Measurements from ENCODE around the gene TIMM13. TPM values are rescaled to one million over a fixed set of nuclear protein-coding genes. Genes with fewer than 3 reads are reported as not detected.

TIMM13 gene
- total and polyA plus RNA-seq, 2 of the 8 experiments (the other 6 are each of a cell fraction or from before 2014, with no cell fraction given), result 270 to 275 TPM

GRCh38 chr19:2417881-2418406 is 9.4 kb downstream of the TIMM13 start:
- Histone ChIP-seq H4K8ac (ENCODE audit: extremely low read depth, insufficient read depth, low read length) (no peak overlapping the region), H4K5ac (ENCODE audit: insufficient read length, low read depth, low read length) (no peak overlapping the region), H2AFZ (ENCODE audit: low read length) (no peak overlapping the region), H2BK120ac (replicated peaks; ENCODE audit: low read depth, low read length) (no peak overlapping the region), H3K18ac (ENCODE audit: extremely low read depth, low read length) (no peak overlapping the region), H3K4me2 (ENCODE audit: insufficient read depth in 1 of 2, low read depth in 2 of 2, low read length in 2 of 2) (no peak overlapping the region), H2BK5ac (ENCODE audit: low read depth, low read length) (no peak overlapping the region), H3K56ac (replicated peaks; ENCODE audit: insufficient read length, low read depth, low read length) (no peak overlapping the region), H3K79me2 (ENCODE audit: control insufficient read depth in 1 of 2, insufficient read depth in 2 of 2, low read length in 2 of 2) (no peaks in the 10 kb centered on the region), H3K79me1 (ENCODE audit: low read depth, low read length) (no peaks in the 10 kb centered on the region), H3K4me1 (replicated peaks in 1 of 4; ENCODE audit: control insufficient read depth in 3 of 4, insufficient read depth in 4 of 4, low read length in 3 of 4) (peaks cover 0 to 4% (median 0%) of the 10 kb centered on the region in 4 experiments; a peak in 2 of 7 replicates), H3K36me3 (ENCODE audit: control insufficient read depth in 2 of 4, insufficient read depth in 4 of 4, low read length in 3 of 4) (no peaks in the 10 kb centered on the region; a peak in 2 of 8 replicates), H3K4ac (replicated peaks; ENCODE audit: insufficient read length, low read depth, low read length) (no peak overlapping the region), H3K9me3 (ENCODE audit: insufficient read depth in 2 of 2, low read depth in 1 of 2, low read length in 1 of 2) (no peaks in the 10 kb centered on the region), H3K27ac (ENCODE audit: low read depth, low read length) (no peak overlapping the region), H3K9ac (replicated peaks in 1 of 4; ENCODE audit: extremely low read depth in 1 of 4, low read depth in 3 of 4, low read length in 3 of 4) (no peak overlapping the region), H2AK5ac (ENCODE audit: low read depth, low read length) (no peak overlapping the region), H2BK20ac (ENCODE audit: low read length) (no peak overlapping the region), H3K4me3 (ENCODE audit: extremely low read depth in 1 of 4, insufficient read depth in 2 of 4, low read depth in 3 of 4, low read length in 4 of 4) (no peak overlapping the region), H4K20me1 (replicated peaks in 1 of 2; ENCODE audit: control insufficient read depth in 1 of 2, insufficient read depth in 2 of 2, low read length in 2 of 2) (peaks cover 0 to 3% of the 10 kb centered on the region in 2 experiments), H3K23ac (ENCODE audit: insufficient read length) (no peak overlapping the region), H3K23me2 (ENCODE audit: low read depth, low read length) (no peaks in the 10 kb centered on the region), H2BK12ac (ENCODE audit: low read depth, low read length) (no peak overlapping the region), H3K27me3 (replicated peaks in 1 of 4; ENCODE audit: control insufficient read depth in 3 of 4, extremely low read depth in 1 of 4, insufficient read depth in 3 of 4, low read length in 3 of 4) (no peaks in the 10 kb centered on the region), H4K91ac (replicated peaks; ENCODE audit: insufficient read length, low read length) (no peak overlapping the region), H3K14ac (ENCODE audit: insufficient read length) (no peak overlapping the region), H2BK15ac (ENCODE audit: low read length) (no peak overlapping the region)
- DNase-seq (ENCODE audit: low read depth in 1 of 2, low spot score in 2 of 2), result no peak
- ChIA-PET CTCF (ENCODE audit: partially characterized antibody) (no interaction called here), POLR2A (ENCODE audit: partially characterized antibody) (interaction anchor here (2.5 to 2.6 kb wide), 2 partner anchors 9 to 10 kb away, joined by 8 to 16 read pairs; partner anchors contain the start of gene TIMM13)
- TF ChIP-seq POLR2AphosphoS5 (IDR thresholded peaks at IDR 0.05; ENCODE audit: low read depth, low read length) (no peak), GTF2F1 (IDR thresholded peaks at IDR 0.05; ENCODE audit: borderline replicate concordance, low read depth, low read length) (no peak), SIN3A (conservative IDR thresholded peaks at IDR 0.05 in 1 of 2, IDR thresholded peaks at IDR 0.05 in 1 of 2; ENCODE audit: low read depth in 1 of 2, low read length in 2 of 2) (no peak), EGR1 (IDR thresholded peaks at IDR 0.05; ENCODE audit: borderline replicate concordance, low read depth, low read length) (no peak)
- no peak for FAIRE-seq
- WGBS, 2 experiments (ENCODE audit: extremely low coverage in 1 of 2, insufficient coverage in 1 of 2, insufficient read length in 1 of 2, insufficient replicate concordance in 2 of 2, low coverage in 1 of 2, low lambda C conversion rate in 2 of 2, missing lambda C conversion rate in 1 of 2), result 84% methylated on average over 13 of the region's 13 CpGs; no CpG with 5 or more reads in 1 of the 2 experiments

Measured in H1 (cell line).